GM12878 (cell line): ENCODE measurements around the gene PPDPF. TPM values are rescaled to one million over a fixed set of nuclear protein-coding genes. Genes with fewer than 3 reads are reported as not detected.

Experiments
- ATAC-seq: fragments of 200-7000 bp; cut with Tn5 transposase; 3 replicates; pipeline ENCODE4 v1.9.1; 2020; ENCODE audit warnings: mild to moderate bottlenecking, moderate library complexity
- BruUV-seq: library from RNA; stranded (reverse); fragments of 400-500 nt; replicated peaks from 2 replicates; lab custom pipeline; 2021; lab: Mats Ljungman, UMichigan
- CTCF ChIA-PET: fragments of 300-600 bp; sonication (Branson Sonifier 250); formaldehyde crosslinking; extraction: SDS; loops from one replicate; lab custom pipeline; 2021; ENCODE audit warnings: inconsistent platforms; lab: Yijun Ruan, JAX
- POLR2A ChIA-PET: fragments of 350-600 bp; formaldehyde crosslinking; extraction: SDS; loops from one replicate; lab custom pipeline; 2021; ENCODE audit warnings: inconsistent platforms; lab: Charles Lee
- RAD21 ChIA-PET: fragments of 300-600 bp; sonication (Branson Sonifier 250); formaldehyde crosslinking; loops from one replicate; lab custom pipeline; 2023; ENCODE audit warnings: antibody characterized with exemption; ENCODE audit not compliant: unreplicated experiment; lab: Charles Lee
- SMC1A ChIA-PET: fragments of 300-600 bp; sonication (Branson Sonifier 250); formaldehyde crosslinking; loops from one replicate; lab custom pipeline; 2023; ENCODE audit not compliant: unreplicated experiment, uncharacterized antibody; lab: Charles Lee
- DNase-seq: peaks from one replicate; pipeline ENCODE4 v3.0.0-alpha.2; 2011; ENCODE audit warnings: low read depth, low spot score
- FAIRE-seq: peaks from 3 replicates; lab custom pipeline; 2011; peaks lifted over from hg19 to GRCh38; lab: Jason Lieb, UNC
- H2AFZ ChIP-seq: 2 replicates; pipeline ENCODE4 v1.6.0; 2011; ENCODE audit warnings: low read depth, low read length, control low read depth; ENCODE audit not compliant: control insufficient read depth
- H3K27ac ChIP-seq: 2 replicates; pipeline ENCODE4 v1.5.1; 2011; ENCODE audit warnings: control low read depth; ENCODE audit not compliant: control insufficient read depth, insufficient read depth
- H3K27me3 ChIP-seq, 2 experiments: replicated peaks in 1 of 2; 2 replicates each; pipeline versions ENCODE4 v1.6.0 to v1.6.1; 2011; ENCODE audit warnings: low read length in 1 of 2; ENCODE audit not compliant: control insufficient read depth in 2 of 2, insufficient read depth in 2 of 2
- H3K36me3 ChIP-seq, 2 experiments: 2 replicates each; pipeline ENCODE4 v1.5.1; 2011; ENCODE audit warnings: low read length in 1 of 2; ENCODE audit not compliant: control insufficient read depth in 2 of 2, insufficient read depth in 2 of 2
- H3K4me1 ChIP-seq: 2 replicates; pipeline ENCODE4 v1.6.1; 2011; ENCODE audit warnings: mild to moderate bottlenecking, low read length, moderate library complexity, mixed read lengths; ENCODE audit not compliant: control insufficient read depth, insufficient read depth
- H3K4me2 ChIP-seq: 2 replicates; pipeline ENCODE4 v1.6.0; 2011; ENCODE audit warnings: control low read depth; ENCODE audit not compliant: control insufficient read depth, insufficient read depth
- H3K4me3 ChIP-seq: fragments of 200-600 bp; sonication (generic); 2 replicates; pipeline ENCODE4 v1.5.1; 2016
- H3K79me2 ChIP-seq: 2 replicates; pipeline ENCODE4 v1.6.0; 2011; ENCODE audit warnings: low read length; ENCODE audit not compliant: control insufficient read depth, insufficient read depth
- H3K9ac ChIP-seq: 2 replicates; pipeline ENCODE4 v1.8.0; 2011; ENCODE audit warnings: low read length, control low read depth, mixed read lengths; ENCODE audit not compliant: control insufficient read depth, insufficient read depth
- H3K9me3 ChIP-seq: replicated peaks from 3 replicates; pipeline ENCODE4 v1.5.1; 2011; ENCODE audit warnings: mild to moderate bottlenecking, low read length; ENCODE audit not compliant: control insufficient read depth, insufficient read depth
- H4K20me1 ChIP-seq: 2 replicates; pipeline ENCODE4 v1.6.0; 2011; ENCODE audit not compliant: control insufficient read depth, insufficient read depth
- ASH2L ChIP-seq: fragments of 300-600, 200-600 bp; sonication (generic); IDR thresholded peaks from 2 replicates; pipeline ENCODE4 v1.6.1; 2017; ENCODE audit warnings: low read depth, mild to moderate bottlenecking, borderline replicate concordance
- ESRRA ChIP-seq: IDR thresholded peaks from 2 replicates; pipeline ENCODE4 v1.6.1; 2012; ENCODE audit warnings: mild to moderate bottlenecking, low read length, improper control_type of control experiment
- RCOR1 ChIP-seq: conservative IDR thresholded peaks from 2 replicates; pipeline ENCODE4 v1.6.1; 2012; ENCODE audit warnings: low read depth, low read length, improper control_type of control experiment
- TAF1 ChIP-seq: IDR thresholded peaks from 2 replicates; pipeline ENCODE4 v1.6.1; 2011; ENCODE audit warnings: mild to moderate bottlenecking, low read depth, low read length, borderline replicate concordance
- TARDBP ChIP-seq: IDR thresholded peaks from 2 replicates; pipeline ENCODE4 v1.6.1; 2016; ENCODE audit warnings: borderline replicate concordance
- ZNF274 ChIP-seq: IDR thresholded peaks from one replicate; pipeline ENCODE4 v1.8.0; 2011; ENCODE audit not compliant: insufficient read length, insufficient read depth
- ZNF622 ChIP-seq: fragments of 450-650 bp; IDR thresholded peaks from 2 replicates; pipeline ENCODE4 v1.6.1; 2017; ENCODE audit warnings: mild to moderate bottlenecking, inconsistent platforms
- whole genome bisulfite sequencing: methylation state at CpG from one replicate; pipeline ENCODE4 v1.1.6; 2016; ENCODE audit warnings: low lambda C conversion rate; ENCODE audit not compliant: insufficient replicate concordance, insufficient coverage; ENCODE audit errors: missing lambda C conversion rate; 5-methylcytosine and 5-hydroxymethylcytosine counted together
- in situ Hi-C: fragments of 300-500 bp; cut with MboI; formaldehyde crosslinking; loops from 9 replicates; pipeline ENCODE4 v1.14.3; 2018; ENCODE audit warnings: mixed read lengths
- intact Hi-C: fragments of 100-400 bp; cut with micrococcal nuclease; formaldehyde crosslinking; loops from one replicate; pipeline ENCODE4 v1.14.2; 2022; ENCODE audit not compliant: unreplicated experiment
- polyA plus RNA-seq, 11 experiments: library from polyadenylated mRNA; depleted of rRNA in 4 of 11; unstranded in 6 of 11; stranded (reverse) in 5 of 11; fragments of >200 nt; fragmentation: Nextera tagmentation in 4 of 11; fragmentation: Illumina TruSeq in 1 of 11; extraction: Ambion mirVana in 4 of 11; extraction: Trizol in 1 of 11; gene quantifications; 1 replicate in 1 of 11; 2 replicates in 10 of 11; pipeline versions ENCODE4 v1.2.1 to v1.2.3, GENCODE V29; 2011 to 2016; ENCODE audit warnings: inconsistent platforms in 2 of 11, missing spikeins in 2 of 11, low read depth in 1 of 11
- total RNA-seq, 4 experiments: library from RNA; depleted of rRNA in 3 of 4; stranded (reverse); fragments of >200 nt in 3 of 4; fragmentation: Illumina TruSeq in 1 of 4; extraction: Trizol in 1 of 4; gene quantifications; 2 replicates each; pipeline versions ENCODE4 v1.2.1 to v1.2.3, GENCODE V29; 2013 to 2021
- TF ChIP-seq, protein P1 (sequence below): fragments of 450-650 bp; IDR thresholded peaks from 2 replicates; pipeline ENCODE4 v1.6.1; 2016; ENCODE audit warnings: mild to moderate bottlenecking, moderate library complexity, borderline replicate concordance
- TF ChIP-seq, protein P2 (sequence below), 3 experiments: IDR thresholded peaks in 2 of 3; conservative IDR thresholded peaks in 1 of 3; 2 replicates each; pipeline ENCODE4 v1.5.1; 2011; ENCODE audit warnings: low read depth in 3 of 3, low read length in 3 of 3, mild to moderate bottlenecking in 3 of 3, control low read depth in 2 of 3, moderate library complexity in 2 of 3, inconsistent platforms in 1 of 3, mixed read lengths in 1 of 3; ENCODE audit not compliant: control insufficient read depth in 2 of 3, insufficient read depth in 1 of 3; ENCODE audit errors: extremely low read depth in 1 of 3

The PPDPF gene
- total and polyA plus RNA-seq, 10 of the 15 experiments (the other 5 are each of a cell fraction or from before 2014, with no cell fraction given): 0.32 to 154 (median 22.8) TPM

DNA sequence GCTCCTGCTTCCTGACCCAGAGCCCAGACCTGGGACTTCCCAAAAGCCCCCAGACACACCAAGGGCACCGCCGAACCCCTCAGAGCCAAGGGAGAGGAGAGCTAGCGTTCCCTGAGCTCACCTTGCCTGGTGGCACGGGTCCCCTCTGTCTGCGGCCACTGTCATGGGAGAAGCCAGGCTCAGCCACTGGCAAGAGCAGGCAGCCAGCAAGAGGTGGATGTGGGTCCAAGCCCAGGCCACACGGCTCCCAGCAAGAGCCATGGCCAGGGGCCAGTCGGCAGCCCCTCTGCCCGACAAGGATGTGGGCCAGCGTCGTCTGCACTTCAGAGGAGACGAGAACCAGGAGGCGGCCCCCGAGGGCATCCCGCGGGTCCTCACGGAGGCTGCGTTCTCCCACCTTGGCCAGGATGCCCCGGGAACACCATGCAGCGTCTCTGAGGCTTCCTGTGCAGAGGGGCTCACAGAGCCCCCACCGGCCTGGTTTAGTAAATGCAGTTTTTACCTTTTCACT is 2.2 kb upstream of the PPDPF start:
- Histone ChIP-seq H3K27ac (no peak overlapping the region), H3K27me3 (no peaks in the 10 kb centered on the region), H3K79me2 (peaks cover 8% of the 10 kb centered on the region), H3K4me3 (no peak overlapping the region), H3K36me3 (peaks cover 0 to 2% of the 10 kb centered on the region in 2 experiments; a peak in 1 of 4 replicates), H3K4me1 (peaks cover 4% of the 10 kb centered on the region), H3K4me2 (no peak overlapping the region), H3K9ac (no peak overlapping the region), H4K20me1 (no peaks in the 10 kb centered on the region), H2AFZ (no peak overlapping the region), H3K9me3 (peaks cover 3% of the 10 kb centered on the region; the same call in 2 of the 3 replicates)
- POLR2A ChIA-PET: no interaction called here
- TF ChIP-seq, protein P1, sequence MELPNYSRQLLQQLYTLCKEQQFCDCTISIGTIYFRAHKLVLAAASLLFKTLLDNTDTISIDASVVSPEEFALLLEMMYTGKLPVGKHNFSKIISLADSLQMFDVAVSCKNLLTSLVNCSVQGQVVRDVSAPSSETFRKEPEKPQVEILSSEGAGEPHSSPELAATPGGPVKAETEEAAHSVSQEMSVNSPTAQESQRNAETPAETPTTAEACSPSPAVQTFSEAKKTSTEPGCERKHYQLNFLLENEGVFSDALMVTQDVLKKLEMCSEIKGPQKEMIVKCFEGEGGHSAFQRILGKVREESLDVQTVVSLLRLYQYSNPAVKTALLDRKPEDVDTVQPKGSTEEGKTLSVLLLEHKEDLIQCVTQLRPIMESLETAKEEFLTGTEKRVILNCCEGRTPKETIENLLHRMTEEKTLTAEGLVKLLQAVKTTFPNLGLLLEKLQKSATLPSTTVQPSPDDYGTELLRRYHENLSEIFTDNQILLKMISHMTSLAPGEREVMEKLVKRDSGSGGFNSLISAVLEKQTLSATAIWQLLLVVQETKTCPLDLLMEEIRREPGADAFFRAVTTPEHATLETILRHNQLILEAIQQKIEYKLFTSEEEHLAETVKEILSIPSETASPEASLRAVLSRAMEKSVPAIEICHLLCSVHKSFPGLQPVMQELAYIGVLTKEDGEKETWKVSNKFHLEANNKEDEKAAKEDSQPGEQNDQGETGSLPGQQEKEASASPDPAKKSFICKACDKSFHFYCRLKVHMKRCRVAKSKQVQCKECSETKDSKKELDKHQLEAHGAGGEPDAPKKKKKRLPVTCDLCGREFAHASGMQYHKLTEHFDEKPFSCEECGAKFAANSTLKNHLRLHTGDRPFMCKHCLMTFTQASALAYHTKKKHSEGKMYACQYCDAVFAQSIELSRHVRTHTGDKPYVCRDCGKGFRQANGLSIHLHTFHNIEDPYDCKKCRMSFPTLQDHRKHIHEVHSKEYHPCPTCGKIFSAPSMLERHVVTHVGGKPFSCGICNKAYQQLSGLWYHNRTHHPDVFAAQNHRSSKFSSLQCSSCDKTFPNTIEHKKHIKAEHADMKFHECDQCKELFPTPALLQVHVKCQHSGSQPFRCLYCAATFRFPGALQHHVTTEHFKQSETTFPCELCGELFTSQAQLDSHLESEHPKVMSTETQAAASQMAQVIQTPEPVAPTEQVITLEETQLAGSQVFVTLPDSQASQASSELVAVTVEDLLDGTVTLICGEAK: no peak
- TF ChIP-seq, protein P2, sequence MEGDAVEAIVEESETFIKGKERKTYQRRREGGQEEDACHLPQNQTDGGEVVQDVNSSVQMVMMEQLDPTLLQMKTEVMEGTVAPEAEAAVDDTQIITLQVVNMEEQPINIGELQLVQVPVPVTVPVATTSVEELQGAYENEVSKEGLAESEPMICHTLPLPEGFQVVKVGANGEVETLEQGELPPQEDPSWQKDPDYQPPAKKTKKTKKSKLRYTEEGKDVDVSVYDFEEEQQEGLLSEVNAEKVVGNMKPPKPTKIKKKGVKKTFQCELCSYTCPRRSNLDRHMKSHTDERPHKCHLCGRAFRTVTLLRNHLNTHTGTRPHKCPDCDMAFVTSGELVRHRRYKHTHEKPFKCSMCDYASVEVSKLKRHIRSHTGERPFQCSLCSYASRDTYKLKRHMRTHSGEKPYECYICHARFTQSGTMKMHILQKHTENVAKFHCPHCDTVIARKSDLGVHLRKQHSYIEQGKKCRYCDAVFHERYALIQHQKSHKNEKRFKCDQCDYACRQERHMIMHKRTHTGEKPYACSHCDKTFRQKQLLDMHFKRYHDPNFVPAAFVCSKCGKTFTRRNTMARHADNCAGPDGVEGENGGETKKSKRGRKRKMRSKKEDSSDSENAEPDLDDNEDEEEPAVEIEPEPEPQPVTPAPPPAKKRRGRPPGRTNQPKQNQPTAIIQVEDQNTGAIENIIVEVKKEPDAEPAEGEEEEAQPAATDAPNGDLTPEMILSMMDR (IDR thresholded peaks at IDR 0.05 in 2 of 3, conservative IDR thresholded peaks at IDR 0.05 in 1 of 3; ENCODE audit: control insufficient read depth in 2 of 3, extremely low read depth in 1 of 3, insufficient read depth in 1 of 3, low read depth in 3 of 3, low read length in 3 of 3): no peak
- TF ChIP-seq ESRRA (no peak), TAF1 (no peak), RCOR1 (no peak), ZNF622 (no peak), ZNF274 (no peak), ASH2L (no peak), TARDBP (no peak)
- SMC1A ChIA-PET: no interaction called here
- no TSS peak for BruUV-seq
- WGBS: 62% methylated on average over 20 of the region's 20 CpGs
- DNase-seq (no peak), ATAC-seq (no peak), FAIRE-seq (no peak)
- intact Hi-C loops (no loop called here), in situ Hi-C loops (no loop called here)
- CTCF ChIA-PET: interaction anchor here (1.0 kb wide), 1 partner anchor 22 kb away, joined by 3 read pairs; no protein-coding TSS in a partner anchor
- RAD21 ChIA-PET: interaction anchor here (1.3 kb wide), 1 partner anchor 19 kb away, joined by 3 read pairs; no protein-coding TSS in a partner anchor
